NCI-H128 (cell line): ENCODE data around the gene JAG2.

Source experiments
- DNase-seq: peaks from one replicate; lab custom pipeline; 2025; ENCODE audit not compliant: unreplicated experiment; lab: John Stamatoyannopoulos, UW

Gene JAG2

GRCh38 chr14:105203701-105204100 lies 35.1 kb upstream of the JAG2 start:
- no peak for DNase-seq

GRCh38 chr14:105203057-105203531 lies 34.5 kb upstream of the JAG2 start:
- DNase-seq, result no peak

GRCh38 chr14:105201925-105202513 lies 33.4 kb upstream of the JAG2 start:
- DNase-seq, result no peak

GRCh38 chr14:105201156-105201924 lies 32.8 kb upstream of the JAG2 start:
- DNase-seq, result no peak

GRCh38 chr14:105200641-105201040 lies 32.1 kb upstream of the JAG2 start:
- DNase-seq, result no peak

GRCh38 chr14:105200074-105200473 lies 31.5 kb upstream of the JAG2 start:
- no peak for DNase-seq

- no peak for DNase-seq
Observed at GRCh38 chr14:105199093-105199492, 30.5 kb upstream of the JAG2 start.

- no peak for DNase-seq
Observed at GRCh38 chr14:105198588-105198987, 30.0 kb upstream of the JAG2 start.

- DNase-seq, result no peak
Observed at GRCh38 chr14:105197211-105197641, 28.6 kb upstream of the JAG2 start.

GRCh38 chr14:105196265-105196960 lies 27.8 kb upstream of the JAG2 start:
- no peak for DNase-seq

GRCh38 chr14:105195522-105196264 lies 27.1 kb upstream of the JAG2 start:
- no peak for DNase-seq

GRCh38 chr14:105195051-105195450 lies 26.5 kb upstream of the JAG2 start:
- no peak for DNase-seq

GRCh38 chr14:105193916-105194782 lies 25.6 kb upstream of the JAG2 start:
- DNase-seq, result peak; percentile 63

GRCh38 chr14:105192866-105193731 lies 24.5 kb upstream of the JAG2 start:
- DNase-seq, result no peak

GRCh38 chr14:105187935-105188524 lies 19.5 kb upstream of the JAG2 start:
- no peak for DNase-seq

GRCh38 chr14:105187116-105187515 lies 18.5 kb upstream of the JAG2 start:
- no peak for DNase-seq

GRCh38 chr14:105185973-105186372 lies 17.4 kb upstream of the JAG2 start:
- no peak for DNase-seq

- DNase-seq, result no peak
Observed at GRCh38 chr14:105185001-105185400, 16.4 kb upstream of the JAG2 start.

- DNase-seq, result no peak
Observed at GRCh38 chr14:105184461-105184860, 15.9 kb upstream of the JAG2 start.
